Measurements from ENCODE around the gene PEPD. TPM values are rescaled to one million over a fixed set of nuclear protein-coding genes. Genes with fewer than 3 reads are reported as not detected.

Gene PEPD
- polyA plus RNA-seq, 3 donors: 61.5 to 218 (median 171) TPM

DNA sequence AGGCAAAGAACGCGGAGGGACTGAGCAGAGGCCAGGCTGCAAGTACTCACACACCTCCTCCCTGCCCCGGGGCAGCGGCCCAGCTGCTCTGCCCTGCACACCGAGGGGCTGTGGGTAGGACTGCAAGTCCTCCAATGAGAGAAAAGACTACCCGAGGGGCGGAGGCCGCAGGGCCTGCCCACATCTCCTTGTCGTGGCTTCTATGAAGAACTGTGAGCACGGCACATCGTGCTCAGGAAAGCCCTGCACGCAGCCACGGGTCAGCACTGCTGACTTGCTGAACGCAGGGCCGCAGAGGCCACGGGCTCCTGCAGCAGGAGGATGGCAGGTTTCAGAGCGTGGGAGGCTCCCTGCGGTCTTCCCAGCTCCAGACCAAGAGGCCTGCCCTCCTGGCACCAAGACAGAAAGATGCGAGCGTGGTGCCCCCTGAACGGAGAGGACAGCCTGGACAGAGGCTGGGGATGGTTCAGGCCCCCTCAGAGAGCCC is 110.6 kb downstream of the PEPD start:
- Histone ChIP-seq H3K4me2 (replicated peaks; ENCODE audit: extremely low read depth, low read length, poor library complexity, severe bottlenecking) (no peak overlapping the region), H3K79me2 (ENCODE audit: insufficient read depth, low read length) (no peaks in the 10 kb centered on the region), H3K4me3 (replicated peaks in 1 of 3; ENCODE audit: low read depth in 2 of 3, low read length in 3 of 3) (no peak overlapping the region), H3K4me1 (ENCODE audit: control insufficient read depth in 1 of 2, insufficient read depth in 2 of 2, low read length in 2 of 2) (peaks cover 5 to 19% of the 10 kb centered on the region in 2 donors), H3K27me3 (ENCODE audit: control insufficient read depth in 2 of 2, insufficient read depth in 2 of 2, low read length in 2 of 2) (no peaks in the 10 kb centered on the region), H2AFZ (ENCODE audit: insufficient read depth, low read depth, low read length, poor library complexity, severe bottlenecking) (no peak overlapping the region), H3K9me3 (replicated peaks in 1 of 2; ENCODE audit: control insufficient read depth in 1 of 2, insufficient read depth in 1 of 2, low read length in 2 of 2) (no peaks in the 10 kb centered on the region), H3K36me3 (replicated peaks in 1 of 2; ENCODE audit: control insufficient read depth in 1 of 2, insufficient read depth in 2 of 2, low read length in 2 of 2) (no peaks in the 10 kb centered on the region), H3K9ac (ENCODE audit: insufficient read depth, low read length, poor library complexity, severe bottlenecking) (no peak overlapping the region), H3K27ac (ENCODE audit: low read depth in 1 of 2, low read length in 2 of 2) (no peak overlapping the region), H4K20me1 (ENCODE audit: insufficient read depth, low read length) (no peaks in the 10 kb centered on the region)
- Mint-ChIP-seq H3K36me3 (peaks cover 6 to 14% of the 10 kb centered on the region in 2 donors), H3K4me3 (no peak overlapping the region), H3K27me3 (ENCODE audit: low read depth in 3 of 3) (peaks cover 0 to 4% (median 0%) of the 10 kb centered on the region in 3 donors), H3K27ac (no peak overlapping the region), H3K4me1 (peaks cover 13% of the 10 kb centered on the region), H3K9me3 (peaks cover 0 to 2% (median 0%) of the 10 kb centered on the region in 7 donors)
- no peak for DNase-seq
- WGBS (ENCODE audit: insufficient coverage): 93% methylated on average over 21 of the region's 21 CpGs
- TF ChIP-seq CTCF (IDR thresholded peaks at IDR 0.05): no peak
- intact Hi-C loops (cut with micrococcal nuclease): no loop called here

DNA sequence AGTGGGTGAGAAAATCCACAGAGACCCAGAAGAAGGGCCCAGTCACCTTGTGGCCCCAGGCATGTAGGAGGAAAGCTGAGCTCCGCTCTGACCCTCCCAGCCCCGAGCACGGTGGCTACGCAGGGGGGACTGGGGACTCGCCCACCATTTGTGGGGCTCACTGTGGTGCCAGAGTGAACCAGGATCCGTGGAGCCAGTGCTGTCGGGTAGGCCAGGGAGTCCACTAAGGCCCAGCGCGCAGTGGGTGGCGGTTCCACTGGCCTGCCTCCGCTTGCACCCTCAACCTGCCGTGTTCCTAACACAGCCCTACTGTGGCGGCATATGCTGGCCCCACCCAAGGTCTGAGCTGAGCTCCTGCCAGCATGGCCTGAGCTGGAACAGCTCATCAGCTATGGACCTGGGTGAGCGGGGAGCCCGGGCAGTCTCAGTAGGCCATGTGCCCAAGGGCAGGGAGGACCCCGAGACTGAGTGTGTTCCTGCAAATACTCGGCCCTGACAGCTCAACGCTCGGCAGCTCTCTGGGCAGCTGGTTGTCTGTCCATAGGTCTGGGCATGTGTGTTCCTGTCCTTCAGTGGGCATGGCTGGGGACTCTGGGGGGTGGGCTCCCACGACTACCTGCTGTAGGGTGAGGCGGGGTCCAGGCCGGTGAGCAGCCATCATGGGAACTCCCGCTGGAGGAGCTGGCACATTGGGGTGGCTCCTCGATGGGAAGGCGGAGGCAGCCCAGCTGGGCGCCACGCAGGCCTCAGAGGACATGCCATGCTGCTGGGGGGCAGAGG is 111.5 kb downstream of the PEPD start:
- Histone ChIP-seq H3K79me2 (ENCODE audit: insufficient read depth, low read length) (no peaks in the 10 kb centered on the region), H3K4me3 (replicated peaks in 1 of 3; ENCODE audit: low read depth in 2 of 3, low read length in 3 of 3) (no peak overlapping the region), H3K9me3 (replicated peaks in 1 of 2; ENCODE audit: control insufficient read depth in 1 of 2, insufficient read depth in 1 of 2, low read length in 2 of 2) (no peaks in the 10 kb centered on the region), H3K4me1 (ENCODE audit: control insufficient read depth in 1 of 2, insufficient read depth in 2 of 2, low read length in 2 of 2) (peaks cover 13 to 27% of the 10 kb centered on the region in 2 donors), H3K27ac (ENCODE audit: low read depth in 1 of 2, low read length in 2 of 2) (no peak overlapping the region), H3K36me3 (replicated peaks in 1 of 2; ENCODE audit: control insufficient read depth in 1 of 2, insufficient read depth in 2 of 2, low read length in 2 of 2) (no peaks in the 10 kb centered on the region), H4K20me1 (ENCODE audit: insufficient read depth, low read length) (no peaks in the 10 kb centered on the region), H3K27me3 (ENCODE audit: control insufficient read depth in 2 of 2, insufficient read depth in 2 of 2, low read length in 2 of 2) (no peaks in the 10 kb centered on the region), H3K9ac (ENCODE audit: insufficient read depth, low read length, poor library complexity, severe bottlenecking) (no peak overlapping the region), H3K4me2 (replicated peaks; ENCODE audit: extremely low read depth, low read length, poor library complexity, severe bottlenecking) (no peak overlapping the region), H2AFZ (ENCODE audit: insufficient read depth, low read depth, low read length, poor library complexity, severe bottlenecking) (no peak overlapping the region)
- WGBS (ENCODE audit: insufficient coverage): 96% methylated on average over 25 of the region's 27 CpGs
- H3K27me3 Mint-ChIP-seq (ENCODE audit: low read depth in 3 of 3): peaks cover 0 to 4% (median 0%) of the 10 kb centered on the region in 3 donors
- no peak for TF ChIP-seq CTCF (IDR thresholded peaks at IDR 0.05)
- peaks cover 22% of the 10 kb centered on the region for H3K4me1 Mint-ChIP-seq
- intact Hi-C loops (cut with micrococcal nuclease): loop anchor here (10.0 kb wide), 2 partner anchors 105 to 265 kb away; partner anchors contain the start of gene CEBPA (in 2 of the 2)
- no peaks in the 10 kb centered on the region for H3K9me3 Mint-ChIP-seq
- no peak for DNase-seq
- no peak overlapping the region for H3K4me3 Mint-ChIP-seq
- H3K36me3 Mint-ChIP-seq: peaks cover 8 to 15% of the 10 kb centered on the region in 2 donors
- H3K27ac Mint-ChIP-seq: no peak overlapping the region
